Adipocyte (in vitro differentiated cells): ENCODE data around the gene MAPK8.
A peak's percentile ranks its signal among the peaks of the same experiment; 100 is the strongest.
"Not testable (repeated sequence)": the region's sequence is repeated elsewhere in the genome, so short reads cannot be mapped to it uniquely, and the experiment has no call there.

ENCODE experiments used
- DNase-seq: peaks from one replicate; pipeline ENCODE4 v3.0.0-alpha.2; 2015; ENCODE audit warnings: low read depth
- H3K27me3 ChIP-seq: replicated peaks from 2 replicates; pipeline ENCODE4 v1.7.0; 2013; ENCODE audit warnings: mild to moderate bottlenecking, low read length, moderate library complexity; ENCODE audit not compliant: control insufficient read depth, insufficient read depth
- H3K36me3 ChIP-seq: 2 replicates; pipeline ENCODE4 v1.7.0; 2013; ENCODE audit warnings: low read length, mild to moderate bottlenecking, moderate library complexity; ENCODE audit not compliant: control insufficient read depth, insufficient read depth, severe bottlenecking
- H3K4me1 ChIP-seq: 2 replicates; pipeline ENCODE4 v1.7.0; 2013; ENCODE audit warnings: mild to moderate bottlenecking, low read length, moderate library complexity; ENCODE audit not compliant: control insufficient read depth, insufficient read depth
- H3K4me3 ChIP-seq: 2 replicates; pipeline ENCODE4 v1.7.0; 2013; ENCODE audit warnings: mild to moderate bottlenecking, low read length, moderate library complexity
- H3K9ac ChIP-seq: 2 replicates; pipeline ENCODE4 v1.7.0; 2013; ENCODE audit warnings: mild to moderate bottlenecking, low read length, moderate library complexity
- H3K9me3 ChIP-seq: 2 replicates; pipeline ENCODE4 v1.7.0; 2013; ENCODE audit warnings: mild to moderate bottlenecking, low read length, moderate library complexity; ENCODE audit not compliant: control insufficient read depth

Gene MAPK8

DNA sequence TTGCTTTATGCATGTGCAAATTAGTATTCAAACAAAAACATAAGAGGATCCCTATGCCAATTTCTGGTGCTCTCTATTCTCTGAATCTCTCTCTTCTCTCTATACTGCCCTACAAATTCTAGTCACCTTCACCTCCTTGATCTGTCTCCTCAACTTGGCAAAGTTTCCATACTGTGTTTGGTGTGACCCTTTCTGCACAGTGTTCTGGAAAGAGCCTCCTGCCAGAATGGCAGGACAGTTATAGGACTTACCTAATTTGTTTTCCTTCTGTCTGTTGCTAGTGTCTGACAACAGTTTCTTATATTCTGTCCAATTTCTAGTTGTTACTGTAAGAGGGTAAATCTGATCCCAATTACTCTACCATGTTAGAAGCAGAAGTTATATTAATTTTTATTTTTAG is 34.3 kb downstream of the MAPK8 start:
- Histone ChIP-seq H3K36me3 (peaks cover 6% of the 10 kb centered on the region), H3K4me3 (no peak overlapping the region), H3K4me1 (peaks cover 16% of the 10 kb centered on the region), H3K9ac (no peak overlapping the region), H3K27me3 (no peaks in the 10 kb centered on the region), H3K9me3 (no peaks in the 10 kb centered on the region)
- DNase-seq, result no peak

DNA sequence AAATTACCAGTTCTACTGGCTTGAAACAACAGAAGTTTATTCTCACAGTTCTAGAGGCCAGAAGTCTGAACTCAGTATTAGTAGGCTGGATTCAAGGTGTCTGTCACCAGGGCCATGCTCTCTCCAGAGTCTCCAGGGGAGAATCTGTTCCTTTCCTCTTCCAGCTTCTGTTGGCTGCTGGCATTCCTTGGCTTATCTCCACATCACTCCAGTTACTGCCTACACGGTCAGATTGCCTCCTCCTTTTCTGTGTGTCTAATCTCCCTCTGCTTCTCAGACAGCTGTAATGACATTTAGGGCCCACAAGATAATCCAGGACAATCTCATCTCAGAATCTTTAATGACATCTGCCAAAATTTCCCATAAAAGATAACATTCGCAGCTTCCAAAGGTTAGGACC is 36.6 kb downstream of the MAPK8 start:
- H3K9ac ChIP-seq, result no peak overlapping the region
- H3K9me3 ChIP-seq, result no peaks in the 10 kb centered on the region
- no peak for DNase-seq
- peaks cover 16% of the 10 kb centered on the region for H3K4me1 ChIP-seq
- H3K4me3 ChIP-seq, result no peak overlapping the region
- no peaks in the 10 kb centered on the region for H3K27me3 ChIP-seq
- peaks cover 4% of the 10 kb centered on the region for H3K36me3 ChIP-seq

DNA sequence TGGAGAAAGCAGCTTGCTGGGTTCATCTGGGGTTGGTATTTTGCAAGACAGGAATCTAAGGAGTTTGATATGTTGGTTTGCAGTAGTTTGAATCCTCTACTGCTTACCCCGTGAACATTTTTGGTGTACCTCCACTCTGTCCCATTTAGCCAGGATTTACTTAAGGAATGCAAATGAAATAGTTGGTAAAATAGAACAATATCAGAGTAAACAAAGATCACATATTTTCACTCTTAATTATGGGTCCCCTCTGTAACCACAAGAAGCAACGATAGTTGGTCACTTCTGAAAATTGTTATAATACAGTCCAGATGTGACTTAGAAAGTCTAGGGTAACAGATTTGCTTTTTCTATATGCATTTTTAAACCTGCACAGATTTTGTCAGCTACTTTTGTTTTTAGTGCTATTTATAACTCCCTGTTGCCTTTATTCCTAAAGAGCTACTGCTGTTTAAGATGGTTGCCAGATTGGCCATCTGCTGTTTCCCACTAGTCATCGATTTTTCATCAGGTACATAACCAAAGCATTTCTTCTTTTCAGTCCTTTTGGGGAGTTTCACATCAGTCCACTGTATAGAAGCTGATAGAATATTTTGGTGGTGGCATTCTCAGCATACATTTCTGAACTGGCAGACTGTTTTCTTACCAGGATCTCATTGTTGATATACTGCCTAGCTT is 37.6 kb downstream of the MAPK8 start:
- DNase-seq, result peak; percentile 41
- H3K36me3 ChIP-seq, result no peaks in the 10 kb centered on the region
- peaks cover 16% of the 10 kb centered on the region for H3K4me1 ChIP-seq

DNA sequence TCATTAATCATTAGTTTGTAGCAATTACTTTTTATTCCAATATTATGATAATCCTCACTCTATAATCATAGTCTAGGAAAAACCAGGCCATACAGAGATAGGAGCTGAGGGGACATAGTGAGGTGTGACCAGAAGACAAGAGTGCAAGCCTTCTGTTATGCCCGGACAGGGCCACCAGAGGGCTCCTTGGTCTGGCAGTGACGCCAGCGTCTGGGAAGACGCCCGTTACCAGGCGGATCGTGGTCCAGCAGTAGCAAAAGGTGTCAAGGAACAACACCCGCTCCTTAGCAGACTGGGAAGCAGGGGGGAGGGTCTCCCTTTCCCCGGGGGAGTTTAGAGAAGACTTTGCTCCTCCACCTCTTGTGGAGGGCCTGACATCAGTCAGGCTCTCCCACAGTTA is 39.8 kb downstream of the MAPK8 start:
- not testable (repeated sequence) for H3K4me3 ChIP-seq, H3K27me3 ChIP-seq, DNase-seq, H3K36me3 ChIP-seq, H3K9ac ChIP-seq, H3K9me3 ChIP-seq
- peaks cover 16% of the 10 kb centered on the region for H3K4me1 ChIP-seq

More for the DNA sequence above, 37.6 kb downstream of the MAPK8 start:
- Histone ChIP-seq H3K9ac (no peak overlapping the region), H3K27me3 (no peaks in the 10 kb centered on the region), H3K9me3 (no peaks in the 10 kb centered on the region), H3K4me3 (no peak overlapping the region)

DNA sequence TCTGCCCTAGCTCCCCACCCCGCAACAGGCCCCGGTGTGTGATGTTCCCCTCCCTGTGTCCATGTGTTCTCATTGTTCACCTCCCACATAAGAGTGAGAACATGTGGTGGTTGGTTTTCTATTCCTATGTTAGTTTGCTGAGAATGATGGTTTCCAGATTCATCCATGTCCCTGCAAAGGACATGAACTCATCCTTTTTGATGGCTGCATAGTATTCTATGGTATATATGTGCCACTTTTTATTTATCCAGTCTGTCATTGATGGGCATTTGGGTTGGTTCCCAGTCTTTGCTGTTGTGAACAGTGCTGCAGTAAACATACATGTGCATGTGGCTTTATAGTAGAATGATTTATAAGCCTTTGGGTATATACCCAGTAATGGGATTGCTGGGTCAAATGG is 41.1 kb downstream of the MAPK8 start:
- H3K9me3 ChIP-seq, H3K9ac ChIP-seq, H3K4me3 ChIP-seq, H3K36me3 ChIP-seq, DNase-seq, H3K27me3 ChIP-seq: not testable (repeated sequence)
- H3K4me1 ChIP-seq, result peaks cover 16% of the 10 kb centered on the region

DNA sequence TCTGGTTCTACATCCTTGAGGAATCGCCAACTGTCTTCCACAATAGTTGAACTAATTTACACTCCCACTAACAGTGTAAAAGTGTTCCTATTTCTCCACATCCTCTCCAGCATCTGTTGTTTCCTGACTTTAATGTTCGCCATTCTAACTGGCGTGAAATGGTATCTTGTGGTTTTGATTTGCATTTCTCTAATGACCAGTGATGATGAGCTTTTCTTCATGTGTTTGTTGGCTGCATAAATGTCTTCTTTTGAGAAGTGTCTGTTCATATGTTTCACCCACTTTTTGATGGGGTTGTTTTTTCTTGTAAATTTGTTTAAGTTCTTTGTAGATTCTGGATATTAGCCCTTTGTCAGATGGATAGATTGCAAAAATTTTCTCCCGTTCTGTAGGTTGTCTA is 41.5 kb downstream of the MAPK8 start:
- not testable (repeated sequence) for H3K9ac ChIP-seq, H3K9me3 ChIP-seq, H3K4me3 ChIP-seq, H3K27me3 ChIP-seq, H3K36me3 ChIP-seq, DNase-seq
- peaks cover 15% of the 10 kb centered on the region for H3K4me1 ChIP-seq

DNA sequence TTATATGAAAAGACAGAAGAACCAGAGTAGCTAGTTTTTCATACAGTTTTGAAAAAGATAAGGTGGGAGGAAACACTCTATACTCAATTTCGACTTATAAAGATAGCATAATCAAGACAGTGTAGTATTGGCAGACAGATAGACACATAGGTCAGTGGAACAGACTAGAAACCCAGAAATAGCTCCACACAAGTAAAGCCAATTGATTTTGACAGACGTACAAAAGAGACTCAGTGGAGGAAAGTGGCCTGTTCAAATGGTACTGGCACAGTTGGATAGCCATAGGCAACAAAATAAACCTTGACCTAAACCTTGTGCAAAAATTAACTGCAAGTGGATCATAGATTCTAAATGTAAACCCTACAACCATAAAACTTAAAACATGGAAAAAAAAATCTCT is 46.8 kb downstream of the MAPK8 start:
- Histone ChIP-seq H3K4me1 (no peaks in the 10 kb centered on the region), H3K27me3 (no peaks in the 10 kb centered on the region), H3K9ac (no peak overlapping the region), H3K36me3 (no peaks in the 10 kb centered on the region), H3K4me3 (no peak overlapping the region), H3K9me3 (no peaks in the 10 kb centered on the region)
- DNase-seq, result no peak

DNA sequence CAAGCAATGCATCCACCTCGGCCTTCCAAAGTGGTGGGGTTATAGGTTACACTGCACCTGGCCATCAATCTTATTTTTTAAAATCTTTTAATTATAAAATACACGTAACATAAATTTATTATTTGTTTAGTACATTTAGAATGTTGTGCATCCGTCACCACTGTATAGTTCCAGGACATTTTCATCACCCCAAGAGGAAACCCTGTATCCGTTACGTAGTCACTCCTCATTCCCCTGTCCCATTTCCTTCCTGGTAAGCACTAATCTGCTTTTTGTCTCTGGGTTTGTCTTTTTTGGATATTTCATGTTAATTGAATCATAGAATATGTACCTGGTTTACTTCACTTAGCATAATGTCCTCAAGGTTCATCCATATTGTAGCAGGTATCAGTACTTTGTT is 51.2 kb downstream of the MAPK8 start:
- Histone ChIP-seq H3K9me3 (no peaks in the 10 kb centered on the region), H3K9ac (no peak overlapping the region), H3K36me3 (no peaks in the 10 kb centered on the region), H3K27me3 (no peaks in the 10 kb centered on the region), H3K4me3 (no peak overlapping the region), H3K4me1 (no peaks in the 10 kb centered on the region)
- no peak for DNase-seq

DNA sequence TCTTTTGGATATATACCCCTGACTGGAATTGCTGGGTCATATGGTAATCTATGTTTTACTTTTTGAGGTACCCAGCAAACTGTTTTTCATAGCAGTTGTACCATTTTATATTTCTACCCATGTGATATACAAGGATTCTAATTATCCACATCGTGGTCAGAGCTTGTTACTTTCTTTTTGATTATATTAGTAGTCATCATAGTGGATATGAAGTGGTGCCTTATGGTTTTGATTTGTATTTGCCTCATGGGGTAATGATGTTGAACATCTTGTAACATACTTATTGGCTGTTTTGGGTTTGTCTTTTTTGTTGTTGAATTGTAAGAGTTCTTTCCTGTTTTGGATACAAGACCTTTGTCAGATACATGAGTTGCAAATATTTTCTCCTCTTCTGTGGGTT is 51.7 kb downstream of the MAPK8 start:
- Histone ChIP-seq H3K4me1 (no peaks in the 10 kb centered on the region), H3K9ac (no peak overlapping the region), H3K36me3 (no peaks in the 10 kb centered on the region), H3K9me3 (no peaks in the 10 kb centered on the region), H3K4me3 (no peak overlapping the region), H3K27me3 (no peaks in the 10 kb centered on the region)
- no peak for DNase-seq

DNA sequence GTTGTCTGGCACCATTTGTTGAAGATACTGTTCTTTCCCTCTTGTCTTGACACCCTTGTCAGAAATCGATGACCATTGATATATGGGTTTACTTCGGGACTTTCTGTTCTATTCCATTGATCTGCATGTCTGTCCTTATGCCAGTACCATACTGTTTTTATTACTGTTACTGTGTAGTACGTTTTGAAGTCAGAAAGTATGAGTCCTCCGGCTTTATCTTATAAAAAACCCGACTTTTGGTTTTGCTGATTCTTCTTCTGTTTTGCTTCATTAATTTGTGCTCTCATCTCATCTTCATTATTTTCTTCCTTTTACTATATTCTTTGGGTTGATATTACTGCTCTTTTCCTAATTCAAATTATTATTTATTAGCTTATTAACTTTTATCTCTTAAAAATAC is 52.4 kb downstream of the MAPK8 start:
- H3K9me3 ChIP-seq, result no peaks in the 10 kb centered on the region
- DNase-seq, result no peak
- no peak overlapping the region for H3K9ac ChIP-seq
- H3K4me3 ChIP-seq, result no peak overlapping the region
- no peaks in the 10 kb centered on the region for H3K27me3 ChIP-seq
- H3K36me3 ChIP-seq, result no peaks in the 10 kb centered on the region
- peaks cover 2% of the 10 kb centered on the region for H3K4me1 ChIP-seq

DNA sequence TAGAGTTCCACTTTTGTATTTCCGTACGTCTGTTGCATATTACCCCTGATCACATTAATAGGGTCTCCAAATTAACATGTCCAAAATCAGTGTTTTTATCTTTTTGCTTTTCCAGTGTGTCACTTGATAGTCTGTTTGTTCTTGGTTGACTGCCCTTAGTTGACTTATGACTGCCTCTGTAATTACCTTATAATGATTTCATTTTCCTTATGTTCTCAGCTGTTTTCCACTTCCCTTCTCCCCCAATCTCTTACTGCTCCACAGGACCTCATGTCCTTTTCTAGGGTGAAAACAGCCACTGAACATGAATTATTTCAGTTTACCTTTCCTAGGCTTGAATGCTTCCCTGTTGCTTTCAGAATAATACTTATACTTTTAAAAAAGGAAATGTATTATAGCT is 54.7 kb downstream of the MAPK8 start:
- Histone ChIP-seq H3K9ac (no peak overlapping the region), H3K9me3 (no peaks in the 10 kb centered on the region), H3K4me1 (peaks cover 20% of the 10 kb centered on the region), H3K27me3 (no peaks in the 10 kb centered on the region), H3K4me3 (no peak overlapping the region), H3K36me3 (no peaks in the 10 kb centered on the region)
- no peak for DNase-seq
